HepG2 (cell line): Measurements from ENCODE around the gene FAM229A. TPM values are rescaled to one million over a fixed set of nuclear protein-coding genes. Genes with fewer than 3 reads are reported as not detected.

ENCODE experiments used
- AHR ChIP-seq: IDR thresholded peaks from 2 replicates; pipeline ENCODE4 v1.6.1; 2018; ENCODE audit warnings: missing genetic modification reagents, missing compliant biosample characterization
- ATF7-NPFF ChIP-seq: sonication (generic); formaldehyde crosslinking; IDR thresholded peaks from 2 replicates; pipeline ENCODE4 v1.8.1; 2023; ENCODE audit warnings: mild to moderate bottlenecking, low read depth, missing genetic modification reagents, moderate library complexity
- ATRX ChIP-seq: sonication (generic); formaldehyde crosslinking; IDR thresholded peaks from 2 replicates; pipeline ENCODE4 v1.4.0; 2020; ENCODE audit warnings: missing genetic modification reagents, borderline replicate concordance
- CBX1 ChIP-seq: IDR thresholded peaks from one replicate; pipeline ENCODE4 v1.6.1; 2016; ENCODE audit warnings: antibody characterized with exemption, low read depth
- DMAP1 ChIP-seq: IDR thresholded peaks from 2 replicates; pipeline ENCODE4 v1.6.1; 2016
- ERF ChIP-seq: IDR thresholded peaks from 2 replicates; pipeline ENCODE4 v1.6.1; 2018; ENCODE audit warnings: missing biosample characterization, missing genetic modification reagents
- FIP1L1 ChIP-seq: fragments of 200-400 bp; formaldehyde crosslinking; IDR thresholded peaks from 2 replicates; pipeline ENCODE4 v1.6.1; 2018; ENCODE audit warnings: low read depth, mild to moderate bottlenecking, low read length, moderate library complexity, borderline replicate concordance; ENCODE audit not compliant: insufficient read depth
- MYC ChIP-seq: sonication (generic); formaldehyde crosslinking; IDR thresholded peaks from 2 replicates; pipeline ENCODE4 v1.9.0; 2021; ENCODE audit warnings: missing genetic modification reagents, borderline replicate concordance
- NFE2 ChIP-seq: sonication (generic); formaldehyde crosslinking; IDR thresholded peaks from 2 replicates; pipeline ENCODE4 v1.4.0; 2020; ENCODE audit warnings: missing genetic modification reagents
- PHF20 ChIP-seq: sonication (generic); formaldehyde crosslinking; IDR thresholded peaks from 2 replicates; pipeline ENCODE4 v1.5.0; 2020; ENCODE audit warnings: mild to moderate bottlenecking, missing genetic modification reagents
- RORA ChIP-seq: sonication (generic); formaldehyde crosslinking; IDR thresholded peaks from 2 replicates; pipeline ENCODE4 v1.5.0; 2020; ENCODE audit warnings: mild to moderate bottlenecking, missing genetic modification reagents, moderate library complexity
- SATB2 ChIP-seq: sonication (generic); formaldehyde crosslinking; IDR thresholded peaks from 2 replicates; pipeline ENCODE4 v1.5.0; 2020; ENCODE audit warnings: missing genetic modification reagents
- SRY ChIP-seq: sonication (generic); formaldehyde crosslinking; IDR thresholded peaks from 2 replicates; pipeline ENCODE4 v1.8.0; 2022; ENCODE audit warnings: mild to moderate bottlenecking, missing genetic modification reagents
- STAT5B ChIP-seq: sonication (generic); formaldehyde crosslinking; IDR thresholded peaks from 2 replicates; pipeline ENCODE4 v1.4.0; 2020; ENCODE audit warnings: missing genetic modification reagents
- TCF12 ChIP-seq, 2 experiments: fragments of 450-650 bp in 1 of 2; sonication (generic) in 1 of 2; formaldehyde crosslinking in 1 of 2; IDR thresholded peaks; 2 replicates each; pipeline versions ENCODE4 v1.6.1 to v1.8.0; 2017 to 2022; ENCODE audit warnings: antibody characterized with exemption in 1 of 2, mild to moderate bottlenecking in 1 of 2, missing genetic modification reagents in 1 of 2, moderate library complexity in 1 of 2
- ZBTB3 ChIP-seq: sonication (generic); formaldehyde crosslinking; IDR thresholded peaks from 2 replicates; pipeline ENCODE4 v1.4.0; 2020; ENCODE audit warnings: low read depth, mild to moderate bottlenecking, moderate library complexity, missing genetic modification reagents, borderline replicate concordance
- ZBTB8A ChIP-seq: sonication (generic); formaldehyde crosslinking; IDR thresholded peaks from 2 replicates; pipeline ENCODE4 v1.4.0; 2020; ENCODE audit warnings: mild to moderate bottlenecking, low read depth, missing genetic modification reagents, borderline replicate concordance
- ZMYM2 ChIP-seq: sonication (generic); formaldehyde crosslinking; IDR thresholded peaks from 2 replicates; pipeline ENCODE4 v1.8.0; 2022; ENCODE audit warnings: mild to moderate bottlenecking, missing genetic modification reagents
- ZNF367 ChIP-seq: sonication (generic); formaldehyde crosslinking; IDR thresholded peaks from 2 replicates; pipeline ENCODE4 v1.4.0; 2020; ENCODE audit warnings: missing genetic modification reagents, borderline replicate concordance
- ZNF460 ChIP-seq: sonication (generic); formaldehyde crosslinking; IDR thresholded peaks from 2 replicates; pipeline ENCODE4 v1.5.1; 2020; ENCODE audit warnings: missing genetic modification reagents, mild to moderate bottlenecking, borderline replicate concordance
- ZNF496 ChIP-seq: sonication (generic); formaldehyde crosslinking; IDR thresholded peaks from 2 replicates; pipeline ENCODE4 v1.8.1; 2023; ENCODE audit warnings: mild to moderate bottlenecking, moderate library complexity, missing genetic modification reagents; ENCODE audit not compliant: insufficient replicate concordance
- ZNF598 ChIP-seq: sonication (generic); formaldehyde crosslinking; IDR thresholded peaks from 2 replicates; pipeline ENCODE4 v1.5.1; 2020; ENCODE audit warnings: mild to moderate bottlenecking, missing genetic modification reagents, borderline replicate concordance
- ZNF678 ChIP-seq: sonication (generic); formaldehyde crosslinking; IDR thresholded peaks from 2 replicates; pipeline ENCODE4 v1.4.0; 2020; ENCODE audit warnings: mild to moderate bottlenecking, missing genetic modification reagents
- ZNF747 ChIP-seq: sonication (generic); formaldehyde crosslinking; IDR thresholded peaks from 2 replicates; pipeline ENCODE4 v1.8.1; 2023; ENCODE audit warnings: missing genetic modification reagents, mild to moderate bottlenecking, borderline replicate concordance
- ZNF75D ChIP-seq: sonication (generic); formaldehyde crosslinking; IDR thresholded peaks from 2 replicates; pipeline ENCODE4 v1.8.1; 2023; ENCODE audit warnings: missing genetic modification reagents, mild to moderate bottlenecking, borderline replicate concordance
- ZNF879 ChIP-seq: sonication (generic); formaldehyde crosslinking; IDR thresholded peaks from 2 replicates; pipeline ENCODE4 v1.8.1; 2023; ENCODE audit warnings: missing genetic modification reagents
- ZSCAN21 ChIP-seq: sonication (generic); formaldehyde crosslinking; IDR thresholded peaks from 2 replicates; pipeline ENCODE4 v1.8.0; 2022; ENCODE audit warnings: mild to moderate bottlenecking, missing genetic modification reagents, moderate library complexity, borderline replicate concordance
- polyA plus RNA-seq, 8 experiments: library from polyadenylated mRNA; depleted of rRNA in 3 of 8; stranded (reverse) in 7 of 8; unstranded in 1 of 8; fragments of >200 nt; fragmentation: Illumina TruSeq in 4 of 8; extraction: Trizol in 4 of 8; gene quantifications; 2 replicates each; pipeline versions ENCODE4 v1.2.1 to v1.2.3, GENCODE V29; 2011 to 2016; ENCODE audit warnings: low read depth in 4 of 8, missing spikeins in 1 of 8, mixed read lengths in 1 of 8; ENCODE audit not compliant: insufficient read depth in 1 of 8
- total RNA-seq, 5 experiments: library from RNA; depleted of rRNA; stranded (reverse); fragments of >200 nt; fragmentation: Illumina TruSeq; extraction: Trizol; gene quantifications; 2 replicates each; pipeline ENCODE4 v1.2.3, GENCODE V29; 2016; ENCODE audit warnings: low read depth in 1 of 5
- TF ChIP-seq, protein P1 (sequence below): sonication (generic); formaldehyde crosslinking; IDR thresholded peaks from 2 replicates; pipeline ENCODE4 v1.5.1; 2020; ENCODE audit warnings: missing genetic modification reagents, mild to moderate bottlenecking, borderline replicate concordance

Gene FAM229A
- total and polyA plus RNA-seq, 2 of the 13 experiments (the other 11 are each of a cell fraction or from before 2014, with no cell fraction given), result 3.2 to 17.6 TPM

DNA sequence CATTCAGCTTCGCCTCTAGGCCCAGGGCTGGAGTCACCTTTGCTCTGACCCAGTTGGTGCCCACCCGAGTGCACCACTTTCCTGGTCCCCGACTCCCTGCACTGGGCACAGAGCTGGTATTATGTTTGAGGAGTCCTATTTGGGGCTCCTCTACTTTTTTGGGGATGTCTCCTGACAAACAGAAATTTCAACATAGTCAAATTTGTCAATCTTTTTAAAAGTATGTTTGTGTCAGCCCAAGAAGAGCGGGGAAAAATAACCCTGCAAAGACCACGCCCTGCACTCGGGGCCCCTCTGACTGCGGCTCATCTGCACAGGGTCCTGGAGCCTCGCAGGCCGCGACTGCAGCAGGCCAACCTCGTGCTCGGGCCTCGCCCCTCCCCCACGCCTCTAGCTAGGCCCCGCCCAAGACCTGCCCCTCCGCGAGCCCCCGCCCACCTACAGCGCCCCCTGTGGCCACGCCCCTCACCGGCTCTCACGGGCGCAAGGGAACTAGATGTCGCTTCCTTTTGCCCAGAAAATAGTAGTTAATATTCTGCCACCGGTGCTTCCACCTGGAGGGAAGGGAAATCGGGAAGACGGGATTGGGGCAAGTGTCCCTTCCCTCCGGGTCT lies 11.4 kb downstream of the FAM229A start (continued):
- no peak; the same call in 1 of the 2 replicates for TF ChIP-seq PHF20 (CRISPR knock-in tag)
- TF ChIP-seq ZNF747 (CRISPR knock-in tag), result no peak
- TF ChIP-seq ZNF879 (CRISPR knock-in tag), result no peak
- TF ChIP-seq AHR (CRISPR knock-in tag), result no peak
- TF ChIP-seq SRY (CRISPR knock-in tag), result no peak
- no peak for TF ChIP-seq ATRX (CRISPR knock-in tag)
- peak; percentile 72; the same call in 1 of the 2 replicates for TF ChIP-seq ZSCAN21 (CRISPR knock-in tag)
- peak; percentile 55; the same call in 1 of the 2 replicates for TF ChIP-seq ZMYM2 (CRISPR knock-in tag)
- TF ChIP-seq STAT5B (CRISPR knock-in tag), result 0 out of 2 replicates have a peak, but pooled peaks have one; percentile 54
- TF ChIP-seq RORA (CRISPR knock-in tag), result no peak
- no peak for TF ChIP-seq CBX1
- no peak for TF ChIP-seq ZNF496
- TF ChIP-seq ZNF678, result peak; percentile 61; the same call in 1 of the 2 replicates
- 0 out of 2 replicates have a peak, but pooled peaks have one; percentile 51 for TF ChIP-seq ZBTB3
- TF ChIP-seq ERF (CRISPR knock-in tag), result peak; percentile 84; the same call in 1 of the 2 replicates
- TF ChIP-seq SATB2 (CRISPR knock-in tag), result peak; percentile 75; the same call in 1 of the 2 replicates
- TF ChIP-seq, protein P1, sequence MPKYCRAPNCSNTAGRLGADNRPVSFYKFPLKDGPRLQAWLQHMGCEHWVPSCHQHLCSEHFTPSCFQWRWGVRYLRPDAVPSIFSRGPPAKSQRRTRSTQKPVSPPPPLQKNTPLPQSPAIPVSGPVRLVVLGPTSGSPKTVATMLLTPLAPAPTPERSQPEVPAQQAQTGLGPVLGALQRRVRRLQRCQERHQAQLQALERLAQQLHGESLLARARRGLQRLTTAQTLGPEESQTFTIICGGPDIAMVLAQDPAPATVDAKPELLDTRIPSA, result 0 out of 2 replicates have a peak, but pooled peaks have one; percentile 42
- no peak for TF ChIP-seq ZNF75D
- TF ChIP-seq ZNF460 (CRISPR knock-in tag), result no peak
- TF ChIP-seq FIP1L1, result no peak
- peak; percentile 82 for TF ChIP-seq MYC
- no peak for TF ChIP-seq ZNF598 (CRISPR knock-in tag)
- 0 out of 2 replicates have a peak, but pooled peaks have one; percentile 50 for TF ChIP-seq ZNF367 (CRISPR knock-in tag)
- no peak for TF ChIP-seq TCF12 (IDR thresholded peaks at IDR 0.05)
- no peak for TF ChIP-seq TCF12 (CRISPR knock-in tag; IDR thresholded peaks at IDR 0.05)
- peak; percentile 67; the same call in 1 of the 2 replicates for TF ChIP-seq ATF7-NPFF
- no peak for TF ChIP-seq ZBTB8A (CRISPR knock-in tag)
- 0 out of 2 replicates have a peak, but pooled peaks have one; percentile 29 for TF ChIP-seq DMAP1 (CRISPR knock-in tag)
- TF ChIP-seq NFE2, result no peak
